ENCODE results near the gene PHETA2.

Gene PHETA2, protein sequence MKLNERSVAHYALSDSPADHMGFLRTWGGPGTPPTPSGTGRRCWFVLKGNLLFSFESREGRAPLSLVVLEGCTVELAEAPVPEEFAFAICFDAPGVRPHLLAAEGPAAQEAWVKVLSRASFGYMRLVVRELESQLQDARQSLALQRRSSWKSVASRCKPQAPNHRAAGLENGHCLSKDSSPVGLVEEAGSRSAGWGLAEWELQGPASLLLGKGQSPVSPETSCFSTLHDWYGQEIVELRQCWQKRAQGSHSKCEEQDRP

DNA sequence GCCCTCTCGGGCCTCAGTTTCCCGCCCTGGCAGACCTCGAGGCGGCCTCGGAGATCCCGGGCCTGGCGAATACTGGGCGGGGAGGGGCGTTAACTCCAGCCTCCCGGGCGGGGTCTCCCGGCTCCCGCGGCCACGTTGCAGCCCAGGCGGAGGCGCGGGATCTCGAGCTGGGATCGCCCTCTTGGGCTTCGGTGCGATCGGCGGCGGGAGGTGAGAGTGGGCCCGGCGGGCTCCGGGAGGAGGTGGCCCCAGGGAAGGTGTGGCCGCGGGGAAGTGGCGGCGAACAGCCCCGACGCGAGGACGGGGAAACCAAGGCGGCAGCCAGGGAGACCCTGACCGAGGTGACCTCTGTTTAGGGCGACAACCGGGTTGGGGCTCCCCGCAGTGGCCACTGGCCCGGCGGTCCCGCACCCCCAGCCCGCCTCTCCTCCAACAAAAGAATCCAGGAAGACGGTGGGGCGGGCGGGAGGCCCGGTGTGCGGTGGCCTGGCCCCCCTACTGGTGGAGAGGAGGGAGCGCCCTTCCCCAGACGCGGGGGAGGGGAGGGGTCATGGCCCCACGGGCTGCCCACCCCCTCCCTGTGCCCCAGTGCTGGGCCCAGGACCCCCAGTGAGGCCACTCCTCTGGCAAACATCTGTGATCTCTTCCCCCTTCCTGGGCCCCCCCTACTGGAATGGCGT is at the start of gene PHETA2:
Gene PHETA2, plus strand, starts transcription at position 117 of the 680 bp plus-strand sequence. CDS start 3,046 bp downstream, outside the sequence.
- no peak for DNase-seq (ENCODE audit: low read depth)

DNA sequence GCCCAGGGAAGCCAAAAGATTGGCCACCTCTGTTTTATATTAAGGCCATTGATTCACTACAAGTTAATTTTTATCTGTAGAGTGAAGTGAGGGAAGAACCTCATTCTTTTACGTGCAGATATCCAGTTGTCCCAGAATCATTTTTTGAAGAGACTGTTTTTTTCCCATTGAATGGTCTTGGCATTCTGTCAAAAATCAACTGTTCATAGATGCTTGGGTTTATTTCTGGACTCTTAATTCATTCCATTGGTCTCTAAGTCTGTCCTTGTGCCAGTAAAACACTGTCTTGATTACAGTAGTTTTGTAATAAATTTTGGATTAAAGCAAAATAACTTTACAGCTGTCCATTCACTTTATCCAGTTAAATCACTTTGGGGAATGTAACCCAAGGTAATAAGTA is 48.6 kb upstream of the PHETA2 start:
- DNase-seq (ENCODE audit: low read depth): no peak

DNA sequence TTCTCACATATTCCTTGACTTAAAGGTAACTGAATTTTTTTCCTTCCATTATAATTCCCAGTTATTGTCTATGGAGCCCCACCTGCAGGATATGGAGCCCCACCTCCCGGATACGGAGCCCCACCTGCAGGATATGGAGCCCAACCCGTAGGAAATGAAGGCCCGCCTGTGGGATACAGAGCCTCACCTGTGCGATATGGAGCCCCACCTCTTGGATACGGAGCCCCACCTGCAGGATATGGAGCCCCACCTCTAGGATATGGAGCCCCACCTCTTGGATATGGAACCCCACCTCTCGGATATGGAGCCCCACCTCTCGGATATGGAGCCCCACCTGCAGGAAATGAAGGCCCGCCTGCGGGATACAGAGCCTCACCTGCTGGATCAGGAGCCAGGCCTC is 47.3 kb upstream of the PHETA2 start:
- DNase-seq (ENCODE audit: low read depth): no peak

DNA sequence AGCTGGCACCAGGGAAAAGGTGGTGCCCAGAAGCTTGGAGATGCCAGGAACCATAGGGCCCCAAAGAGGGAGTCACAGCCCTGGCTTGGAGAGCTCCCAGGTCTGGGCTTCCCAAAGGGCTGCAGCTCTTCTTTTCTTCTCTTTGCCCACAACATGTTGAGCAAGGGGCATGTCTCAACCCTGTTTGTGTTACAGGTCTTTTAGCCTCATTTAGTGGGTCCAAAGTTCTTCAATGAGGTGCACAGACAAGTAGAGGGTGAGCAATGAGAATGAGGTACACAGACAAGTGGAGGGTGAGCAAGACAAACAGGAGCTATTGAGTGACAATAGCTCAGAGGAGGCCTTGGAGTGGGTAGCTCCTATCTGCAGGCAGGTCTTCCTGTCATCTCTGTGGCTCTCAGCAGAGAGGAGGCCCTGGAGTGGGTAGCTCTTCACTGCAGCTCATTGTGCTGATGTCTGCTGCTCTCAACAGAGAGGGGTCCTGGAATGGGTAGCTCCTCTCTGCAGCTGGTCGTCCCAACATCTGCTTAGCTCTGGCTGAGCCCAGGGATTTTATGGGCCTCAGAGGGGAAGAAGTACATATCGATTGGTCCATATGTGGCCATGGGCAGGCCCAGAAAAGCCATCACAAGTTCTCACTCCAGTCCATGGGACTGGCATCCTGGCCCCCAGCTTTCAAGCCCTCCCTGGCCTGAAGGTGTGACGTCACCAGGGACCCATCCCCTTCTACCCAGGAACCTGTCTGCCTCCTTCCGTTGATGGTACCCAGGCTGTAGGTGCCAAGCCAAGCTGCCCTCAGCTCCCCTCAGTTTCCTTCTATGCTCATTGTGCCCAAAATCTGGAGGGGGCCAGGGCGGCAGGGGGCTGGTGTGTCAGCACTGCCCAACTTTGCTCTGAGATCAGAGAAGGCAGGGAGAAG is 40.5 kb upstream of the PHETA2 start:
- DNase-seq (ENCODE audit: low read depth): no peak

DNA sequence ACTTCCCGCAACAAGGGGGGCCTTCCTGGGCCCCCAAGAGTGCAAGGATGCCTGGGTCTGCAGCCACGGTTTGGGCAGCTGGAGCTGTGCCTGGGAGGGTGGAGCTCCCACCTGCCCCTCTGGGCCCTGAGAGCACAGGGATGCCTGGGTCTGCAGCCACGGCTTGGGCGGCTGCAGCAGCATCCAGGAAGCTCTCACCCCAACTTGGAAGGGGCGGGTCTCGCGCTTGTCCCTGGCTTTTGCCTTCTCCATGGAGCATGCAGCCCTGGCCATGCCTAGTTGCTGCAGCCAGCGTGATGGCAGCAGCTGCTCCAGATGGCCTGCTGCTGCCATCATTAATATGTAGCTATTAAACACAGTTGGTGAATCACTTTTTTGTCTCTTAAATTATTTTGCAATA is 38.8 kb upstream of the PHETA2 start:
- DNase-seq (ENCODE audit: low read depth): no peak

DNA sequence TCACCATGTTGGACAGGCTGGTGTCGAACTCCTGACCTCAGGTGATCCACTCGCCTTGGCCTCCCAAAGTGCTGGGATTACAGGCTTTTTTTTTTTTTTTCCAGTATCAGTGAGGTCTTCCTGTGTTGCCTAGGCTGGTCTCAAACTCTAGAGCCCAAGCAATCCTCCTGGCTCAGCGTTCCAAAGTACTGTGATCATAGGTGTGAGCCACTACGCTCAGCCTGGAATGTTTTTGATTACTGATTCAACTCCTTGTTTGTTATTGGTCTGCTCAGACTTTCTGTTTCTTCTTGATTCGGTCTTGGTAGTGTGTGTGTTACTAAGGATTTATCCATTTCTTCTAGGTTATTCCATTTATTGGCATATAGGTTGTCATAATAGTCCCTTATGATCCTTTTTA is 34.8 kb upstream of the PHETA2 start:
- DNase-seq (ENCODE audit: low read depth): no peak

DNA sequence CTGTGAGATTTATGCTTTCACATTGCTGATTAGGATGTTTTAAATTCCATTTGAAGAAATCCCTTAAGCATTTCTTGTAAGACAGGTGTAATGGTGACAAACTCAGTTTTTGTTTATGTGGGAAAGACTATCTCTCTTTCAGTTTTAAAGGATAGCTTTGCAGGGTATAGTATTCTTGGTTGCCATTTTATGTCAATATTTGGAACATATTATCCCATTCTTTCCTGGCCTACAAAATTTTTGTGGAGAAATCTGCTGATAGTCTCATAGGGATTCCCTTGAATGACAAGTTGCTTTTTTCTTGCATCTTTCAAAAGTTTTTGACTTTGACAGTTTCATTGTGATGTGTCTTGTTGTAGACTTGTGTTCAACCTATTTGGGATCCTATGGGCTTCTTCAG is 32.3 kb upstream of the PHETA2 start:
- no peak for DNase-seq (ENCODE audit: low read depth)

DNA sequence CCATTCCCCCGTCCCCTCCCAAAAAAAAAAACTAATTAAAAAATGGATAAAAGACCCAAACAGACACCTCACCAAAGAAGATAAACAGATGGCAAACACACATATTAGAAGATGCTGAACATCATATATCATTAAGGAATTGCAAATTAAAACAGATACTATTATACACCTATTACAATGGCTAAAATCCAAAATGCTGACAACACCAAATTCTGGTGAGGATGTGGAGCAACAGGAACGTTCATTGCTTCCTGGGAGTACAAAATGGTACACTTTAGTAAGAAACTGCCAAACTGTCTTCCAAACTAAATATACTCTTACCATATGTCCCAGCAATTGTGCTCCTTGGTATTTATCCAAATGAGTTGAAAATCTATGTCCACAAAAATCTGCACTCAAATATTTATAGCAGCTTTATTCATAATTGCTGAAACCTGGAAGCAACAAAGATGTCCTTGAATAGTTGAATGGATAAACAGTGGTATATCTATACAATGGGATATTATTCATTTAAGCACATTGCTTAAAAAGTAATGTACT is 23.3 kb upstream of the PHETA2 start:
- DNase-seq (ENCODE audit: low read depth): no peak

DNA sequence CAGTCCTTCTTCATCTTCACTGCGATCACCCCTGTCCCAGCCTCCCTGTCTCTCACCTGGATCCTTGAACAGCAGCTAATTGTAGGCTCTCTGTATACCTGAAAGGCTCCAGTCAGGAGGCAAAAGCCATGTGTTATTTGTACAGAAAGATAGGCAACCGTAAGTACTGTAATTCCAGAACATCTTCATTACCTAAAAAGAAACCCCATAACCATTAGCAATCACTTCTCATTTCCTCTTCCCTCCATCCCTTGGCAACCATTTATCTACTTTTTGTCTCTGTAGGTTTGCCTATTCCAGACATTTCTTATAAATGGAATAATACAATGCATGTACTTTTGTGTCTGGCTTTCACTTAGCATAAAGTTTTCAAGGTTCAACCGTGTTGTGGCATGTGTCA is 21.3 kb upstream of the PHETA2 start:
- DNase-seq (ENCODE audit: low read depth): no peak

DNA sequence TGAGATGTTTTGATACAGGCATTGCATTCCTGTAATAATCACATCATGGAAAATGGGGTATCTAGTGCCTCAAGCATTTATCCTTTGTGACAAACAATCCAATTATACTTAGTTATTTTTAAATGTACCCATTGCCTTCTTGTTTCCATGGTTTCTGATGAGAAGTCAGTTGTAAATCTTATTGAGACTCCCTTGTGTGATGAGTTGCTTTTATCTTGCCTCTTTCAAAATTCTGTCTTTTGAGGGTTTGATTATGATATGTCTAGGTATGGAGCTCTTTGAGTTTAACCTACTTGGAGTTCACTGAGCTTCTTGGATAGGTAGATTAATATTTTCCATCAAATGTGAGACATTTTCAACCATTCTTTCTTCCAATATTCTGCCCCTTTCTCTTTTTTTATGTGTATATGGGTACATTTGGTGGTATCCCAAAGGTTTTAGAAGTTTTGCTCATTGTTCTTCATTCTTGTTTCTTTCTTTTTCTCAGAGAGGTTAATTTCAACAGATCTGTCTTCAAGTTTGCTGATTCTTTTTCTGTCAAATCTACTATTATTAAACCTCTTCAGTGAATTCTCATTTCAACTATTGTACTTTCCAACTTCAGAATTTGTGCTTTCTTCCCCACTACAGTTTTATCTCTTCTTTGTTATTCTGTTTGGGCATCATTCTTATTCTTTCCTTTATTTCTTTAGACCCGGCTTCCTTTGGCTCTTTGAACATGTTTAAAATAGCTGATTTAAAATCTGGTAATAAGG is 17.1 kb upstream of the PHETA2 start:
- DNase-seq (ENCODE audit: low read depth): no peak

DNA sequence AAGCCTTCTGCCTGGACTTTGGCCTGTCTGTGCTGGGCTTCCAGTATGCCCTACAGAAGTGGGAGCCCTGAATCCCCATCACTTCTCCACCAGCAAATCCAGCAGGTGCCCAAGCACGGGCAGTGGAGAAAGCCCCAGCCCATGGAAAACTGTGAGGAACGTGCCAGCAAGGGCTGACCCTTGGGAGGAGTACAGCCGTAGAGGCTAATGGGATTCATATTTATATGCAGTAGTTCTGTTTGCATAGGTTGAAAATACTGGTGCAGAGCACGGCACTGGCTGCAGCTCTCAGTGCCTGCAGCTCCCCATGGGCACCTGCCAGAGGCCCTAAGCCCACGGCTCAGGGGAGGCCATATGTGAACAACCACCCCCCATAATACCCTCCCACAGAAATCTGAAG is 13.6 kb upstream of the PHETA2 start:
- DNase-seq (ENCODE audit: low read depth): no peak

DNA sequence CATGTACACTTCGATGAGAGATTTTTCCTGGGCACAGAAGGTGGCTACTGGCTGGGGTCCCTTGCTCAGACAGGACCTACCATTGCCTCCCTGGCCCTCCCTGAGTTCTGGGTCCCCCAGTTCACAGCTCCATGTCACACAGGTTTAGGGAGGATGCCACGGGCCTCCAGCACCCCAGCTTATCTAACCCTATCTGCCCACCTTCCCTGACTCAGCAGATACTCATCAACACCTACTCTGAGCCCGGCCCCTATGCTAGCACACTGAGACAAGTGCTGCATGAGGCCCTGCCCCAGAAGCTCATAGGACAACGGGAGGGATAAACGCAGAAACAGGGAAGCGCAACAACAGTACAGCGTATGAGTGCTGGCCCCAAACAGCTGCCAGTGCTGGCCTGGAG is 13.0 kb upstream of the PHETA2 start:
- no peak for DNase-seq (ENCODE audit: low read depth)

DNA sequence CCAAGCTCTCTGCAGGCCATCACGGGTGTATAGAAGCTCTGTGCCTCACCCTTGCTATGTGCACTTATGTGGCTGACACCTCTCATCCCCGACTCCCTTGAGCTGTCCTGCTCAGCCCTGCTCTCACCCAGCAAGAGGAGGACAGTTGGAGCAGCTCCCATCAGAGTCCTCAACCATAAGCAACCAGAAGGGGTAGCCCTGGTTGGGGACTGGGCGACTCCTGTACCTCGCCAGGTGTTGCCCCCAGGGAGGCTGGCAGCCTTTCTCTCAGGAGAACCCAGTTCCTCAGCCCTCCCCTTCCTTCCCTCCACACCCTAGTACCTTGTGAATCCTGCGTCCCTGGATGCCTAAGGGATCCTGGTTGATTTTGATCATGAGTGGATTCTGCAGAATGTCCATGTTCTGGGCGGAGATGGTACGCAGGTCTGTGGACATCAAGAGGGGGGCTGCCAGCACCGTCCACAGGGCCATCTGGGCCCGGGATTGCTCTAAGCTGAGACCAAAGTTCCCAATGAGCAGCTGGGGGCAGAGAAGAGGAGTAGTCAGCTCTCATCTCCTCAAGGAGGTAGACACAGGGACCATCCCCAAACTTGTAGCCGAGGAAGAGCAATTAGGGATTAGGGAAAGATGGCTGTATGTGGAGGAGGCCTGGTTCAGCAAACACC is 11.4 kb upstream of the PHETA2 start:
- no peak for DNase-seq (ENCODE audit: low read depth)

DNA sequence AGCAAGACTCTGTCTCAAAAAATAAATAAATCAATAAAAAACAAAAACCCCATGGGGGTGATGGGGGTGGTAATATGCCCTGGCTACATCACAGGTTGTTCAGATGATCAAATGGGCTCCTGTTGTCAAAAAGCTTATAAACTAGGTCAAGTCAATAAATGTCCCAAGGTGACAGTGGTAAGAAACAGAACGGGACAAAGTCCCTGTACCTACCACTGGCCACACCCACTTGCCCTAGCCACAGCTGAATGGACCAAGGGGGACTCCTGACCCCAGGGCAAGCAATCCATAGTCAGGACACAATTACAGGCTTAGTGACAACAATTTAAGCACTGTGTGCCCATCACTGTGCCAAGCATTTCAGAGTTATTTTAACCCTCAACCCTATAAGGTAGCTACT is 9.4 kb upstream of the PHETA2 start:
- no peak for DNase-seq (ENCODE audit: low read depth)

DNA sequence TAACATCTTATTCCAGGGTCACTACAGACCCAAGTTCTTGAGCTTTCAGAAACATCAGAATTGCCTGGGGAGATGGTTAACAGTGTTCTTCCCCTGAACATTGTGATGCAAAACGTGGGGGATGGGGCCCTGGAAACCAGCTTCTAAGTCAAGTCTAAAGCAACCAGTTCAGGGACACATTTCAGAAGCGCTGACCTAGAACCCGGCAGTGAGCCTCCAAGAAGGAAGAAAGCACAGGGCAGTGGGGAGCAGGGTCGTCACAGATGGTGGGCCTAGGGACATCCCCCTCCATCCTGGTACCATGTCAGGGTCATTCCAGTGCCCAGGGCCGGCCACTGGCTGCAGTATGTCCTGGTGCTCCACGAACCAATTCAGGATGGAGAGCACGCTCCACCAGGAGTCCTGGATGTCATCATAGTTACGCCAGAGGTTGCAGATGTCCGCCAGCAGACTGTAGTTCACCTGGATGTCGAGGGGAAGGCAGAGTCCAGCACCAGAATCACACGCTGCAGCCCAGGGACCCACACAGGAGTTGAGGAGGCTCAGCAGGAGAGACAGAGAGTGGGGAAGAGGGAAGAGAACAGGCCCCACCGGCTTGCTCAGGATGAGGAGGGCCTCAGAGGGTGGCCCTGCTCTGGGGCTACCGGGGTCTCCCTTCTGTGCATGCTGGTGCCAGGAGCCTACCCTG is 8.5 kb upstream of the PHETA2 start:
- DNase-seq (ENCODE audit: low read depth): no peak

DNA sequence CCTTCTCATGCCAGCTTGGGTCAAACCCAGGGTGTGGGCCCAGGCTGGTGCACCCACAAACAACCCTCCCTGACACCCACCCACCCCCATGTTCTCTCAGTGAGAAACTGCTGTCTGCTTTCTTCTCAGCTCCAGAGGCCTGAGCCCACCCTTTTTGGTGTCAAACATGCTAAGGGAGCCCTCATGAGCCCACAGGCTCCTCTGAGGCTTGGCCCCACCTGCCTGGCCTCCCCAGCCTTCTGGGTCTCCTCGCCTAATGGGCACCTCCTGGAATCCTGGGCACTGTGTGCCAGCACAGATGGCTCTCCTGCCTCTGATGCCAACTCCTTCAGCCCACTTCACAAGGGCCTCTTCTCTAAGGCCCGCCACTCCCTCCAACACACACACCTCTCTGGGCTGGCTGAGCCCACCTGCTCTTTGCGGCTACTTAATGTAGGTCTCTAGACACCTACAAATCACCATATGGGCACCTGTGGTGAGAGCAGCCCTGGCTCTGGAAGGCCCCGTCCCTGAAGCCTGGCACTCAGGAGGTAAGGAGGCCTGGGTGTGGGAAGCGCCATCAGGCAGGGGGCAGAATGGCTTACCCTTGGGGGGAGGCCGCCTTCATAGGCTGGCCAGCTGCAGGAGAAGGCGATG is 7.8 kb upstream of the PHETA2 start:
- DNase-seq (ENCODE audit: low read depth): no peak

DNA sequence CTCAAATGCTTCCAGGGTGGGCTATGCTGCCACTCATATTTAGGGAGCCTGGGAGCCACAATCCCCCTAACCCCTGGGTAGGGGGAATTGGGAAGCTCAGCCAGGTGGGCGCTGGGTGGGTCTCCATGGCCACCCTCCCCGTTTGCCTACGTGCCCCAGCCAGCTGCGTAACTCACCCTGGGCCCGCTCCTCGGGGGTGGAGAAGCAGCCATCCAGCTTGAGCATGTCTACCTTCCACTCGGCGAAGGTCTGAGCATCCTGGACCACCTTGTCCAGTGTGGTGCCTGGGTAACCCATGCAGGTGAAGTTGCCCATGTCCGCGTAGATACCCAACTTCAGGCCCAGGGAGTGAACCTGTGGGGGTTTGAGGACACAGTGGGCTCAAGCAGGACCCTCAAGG is 7.1 kb upstream of the PHETA2 start:
- no peak for DNase-seq (ENCODE audit: low read depth)

DNA sequence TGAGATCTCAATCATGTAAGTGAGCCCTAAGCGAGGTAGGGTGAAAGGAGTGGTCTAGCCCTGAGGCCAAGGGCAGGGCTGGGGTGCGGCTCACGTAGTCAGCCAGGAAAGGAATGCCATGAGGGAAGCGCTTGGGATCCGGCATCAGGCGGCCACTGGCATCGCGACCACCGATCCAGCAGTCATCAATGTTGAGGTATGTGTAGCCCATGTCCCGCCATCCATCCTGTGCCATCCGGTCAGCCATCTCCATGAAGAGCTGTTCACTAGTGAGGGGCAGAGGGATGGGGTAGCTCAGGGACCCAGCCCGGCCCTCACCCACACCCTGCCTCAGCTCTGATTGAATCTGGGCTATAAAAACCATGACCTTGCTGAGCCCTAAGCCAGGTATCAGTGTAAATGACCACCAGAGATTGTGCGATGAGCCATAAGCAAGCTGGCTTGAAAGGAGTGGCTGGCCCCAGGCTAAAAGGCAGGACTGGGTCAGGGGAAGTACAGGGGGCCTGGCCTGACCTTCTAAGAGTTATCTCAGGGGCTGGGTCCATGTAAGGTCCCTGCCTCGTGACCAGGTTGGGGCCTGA is 6.3 kb upstream of the PHETA2 start:
- no peak for DNase-seq (ENCODE audit: low read depth)

DNA sequence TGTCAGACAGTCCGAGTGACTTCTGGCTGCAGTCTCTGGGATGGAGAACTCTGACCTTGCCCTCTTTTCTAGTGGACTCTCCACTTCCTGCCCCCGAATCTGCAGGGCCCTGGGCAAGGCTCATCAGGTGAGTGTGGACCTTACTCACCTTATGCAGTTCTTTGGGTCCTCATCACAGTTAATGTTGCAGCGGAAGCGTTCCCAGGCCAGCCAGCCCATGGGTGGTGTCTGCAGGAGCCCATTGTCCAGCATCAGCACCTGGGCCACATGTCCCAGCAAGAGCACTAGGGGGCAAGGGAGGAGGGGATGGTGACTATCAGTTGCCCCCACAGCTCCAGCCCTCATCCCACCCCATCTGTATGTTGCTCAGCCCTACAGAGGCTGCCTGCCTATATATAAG is 5.8 kb upstream of the PHETA2 start:
- no peak for DNase-seq (ENCODE audit: low read depth)
